Limb (tissue), 2 donors: ENCODE data around the gene TSSC4.

Experiments
- DNase-seq, 2 donors: peaks; one replicate each; pipeline ENCODE4 v3.0.0-alpha.2; 2016; ENCODE audit errors: extremely low spot score in 2 of 2

The TSSC4 gene

GRCh38 chr11:2386591-2386990 lies 14.0 kb upstream of the TSSC4 start:
- DNase-seq, result no peak

- no peak for DNase-seq
These were observed 13.1 kb upstream of the TSSC4 start for GRCh38 chr11:2387266-2387987.

DNA sequence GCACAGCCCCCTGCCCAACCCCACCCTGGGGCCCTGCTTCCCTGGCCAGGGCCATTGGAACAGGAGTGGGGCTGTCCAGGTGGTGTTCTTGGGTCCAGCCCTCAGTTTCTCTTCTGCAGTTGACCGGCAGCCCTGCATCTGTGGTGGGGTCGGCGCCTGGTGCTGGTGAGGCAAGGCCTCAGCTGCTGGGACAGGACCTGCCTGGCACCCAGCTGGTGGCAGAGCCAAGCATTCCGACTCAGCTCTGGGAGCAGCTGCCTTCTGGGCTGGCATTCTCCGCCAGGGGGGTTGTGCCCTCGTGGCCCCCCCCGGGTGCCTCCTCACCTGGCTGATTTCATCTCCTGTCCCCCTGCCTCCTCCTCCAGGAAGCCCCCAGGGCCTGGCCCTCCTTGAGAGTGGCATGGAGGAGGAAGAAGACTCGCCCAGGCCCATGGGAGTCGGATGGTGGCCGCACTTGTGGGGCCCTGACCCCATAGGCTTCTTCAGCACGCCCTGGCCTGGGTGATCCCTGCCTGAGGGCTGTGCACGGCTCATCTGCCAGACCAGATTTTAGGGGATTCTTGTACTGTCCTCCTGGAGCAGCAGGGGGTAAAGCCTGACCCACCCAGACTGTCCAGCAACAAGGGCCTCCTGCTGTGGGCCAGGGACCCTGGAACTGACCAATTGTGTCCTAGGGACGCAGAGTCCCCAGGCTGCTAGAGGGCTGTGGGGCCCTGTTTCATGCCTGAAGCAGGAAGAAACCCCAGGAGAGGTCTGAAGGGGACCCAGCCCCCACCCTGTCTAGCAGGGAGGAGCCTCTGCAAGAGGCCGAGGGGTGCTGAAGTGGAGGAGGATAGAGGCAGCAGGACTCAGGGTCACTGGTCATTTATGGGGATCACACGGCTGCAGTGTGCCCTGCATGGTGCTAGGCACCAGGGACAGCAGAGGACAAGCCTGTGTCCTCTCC lies 11.8 kb upstream of the TSSC4 start:
- no peak for DNase-seq

DNA sequence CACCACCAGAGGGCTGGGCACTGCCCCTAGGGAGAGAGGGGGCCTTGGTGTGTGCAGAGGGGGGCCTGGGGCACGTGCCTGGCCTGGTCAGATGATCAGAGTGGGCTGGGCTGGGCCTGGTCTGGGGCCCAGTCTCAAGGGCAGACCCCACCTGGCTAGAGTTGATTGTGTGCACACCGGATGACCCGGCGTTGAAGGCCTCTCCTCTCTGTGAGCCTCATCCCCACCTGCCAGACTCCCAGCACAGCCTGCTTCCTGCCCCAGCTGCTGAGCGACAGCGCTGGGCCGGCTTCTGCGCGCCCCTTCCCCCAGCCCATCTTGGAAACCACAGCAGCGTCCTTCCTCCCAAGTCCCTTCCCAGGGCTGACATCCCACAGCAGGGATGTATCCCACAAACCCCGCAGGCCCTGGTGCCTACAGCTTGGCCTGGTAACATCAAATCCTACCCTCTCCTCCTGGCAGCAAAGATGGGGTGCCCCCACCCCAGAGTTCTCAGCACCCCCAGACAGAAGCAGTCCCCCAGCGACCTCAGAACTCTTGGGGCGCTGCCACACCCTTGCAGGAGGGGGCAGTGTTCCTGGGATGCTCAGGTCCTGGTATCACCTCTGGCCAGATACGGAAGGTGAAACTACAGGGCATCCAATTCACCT lies 11.0 kb upstream of the TSSC4 start:
- no peak for DNase-seq

GRCh38 chr11:2390091-2390724 lies 10.3 kb upstream of the TSSC4 start:
- DNase-seq, result no peak

DNA sequence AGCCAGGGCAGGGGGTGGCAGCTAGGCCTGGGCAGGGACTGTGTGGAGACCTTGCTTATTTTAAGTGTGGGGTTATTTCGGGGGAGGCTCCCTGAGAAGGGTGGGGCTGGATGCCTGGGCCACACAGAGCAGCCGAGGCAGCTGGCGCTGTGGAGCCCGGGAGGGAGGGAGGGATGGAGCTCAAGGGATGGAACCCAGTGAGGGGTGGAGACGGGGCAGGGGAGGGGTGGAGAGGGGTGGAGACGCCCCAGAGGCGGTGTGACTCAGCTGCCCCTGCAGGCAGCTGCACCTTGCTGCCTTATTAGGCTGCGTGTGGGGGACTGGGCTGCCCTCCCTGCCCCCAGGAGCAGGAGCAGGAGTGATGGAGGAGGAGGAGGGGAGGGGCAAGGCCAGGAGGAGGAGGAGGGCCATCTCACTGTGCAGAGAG lies 9.8 kb upstream of the TSSC4 start:
- DNase-seq, result no peak

DNA sequence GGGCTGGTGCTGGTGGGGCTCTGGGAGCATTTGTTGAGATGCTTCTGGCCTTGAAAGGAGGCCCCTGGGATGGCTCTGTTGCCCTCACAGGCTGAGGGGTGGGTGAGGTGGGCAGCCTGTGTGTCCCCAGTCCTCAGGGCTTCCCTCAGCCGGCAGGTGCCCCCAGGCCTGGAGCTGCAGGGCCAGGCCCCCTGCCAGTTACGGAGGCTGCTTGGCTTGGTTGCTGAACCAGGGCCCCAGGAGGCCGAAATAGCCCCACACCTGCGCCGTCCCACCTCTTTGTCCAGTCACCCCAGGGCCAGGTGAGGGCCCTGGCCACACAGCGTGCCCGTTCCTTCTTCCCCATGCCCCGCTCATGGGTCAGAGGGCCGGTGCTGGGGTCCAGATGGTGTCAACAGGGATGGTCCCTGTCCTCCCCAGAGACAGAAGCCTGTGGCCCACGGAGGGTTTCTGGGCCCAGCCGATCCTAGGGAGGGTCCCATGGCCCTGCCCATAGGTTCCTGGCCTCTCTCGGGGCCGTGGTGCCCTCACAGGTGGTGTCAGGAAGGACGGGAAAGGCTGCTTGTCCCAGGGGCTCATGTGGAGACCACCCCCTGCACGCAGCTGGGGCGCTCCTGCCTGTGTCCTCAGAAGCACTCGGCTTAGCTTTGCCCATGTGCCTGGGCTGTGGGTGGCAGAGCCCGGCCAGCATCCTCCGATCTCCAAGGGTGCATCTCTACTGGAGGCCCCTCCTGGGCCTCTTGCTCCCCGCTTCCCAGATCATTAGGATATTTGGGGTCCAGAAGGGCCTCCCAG lies 9.2 kb upstream of the TSSC4 start:
- no peak for DNase-seq

- DNase-seq, result no peak
These were observed 8.2 kb upstream of the TSSC4 start for GRCh38 chr11:2392241-2392959.

GRCh38 chr11:2393111-2393868 lies 7.3 kb upstream of the TSSC4 start:
- no peak for DNase-seq

GRCh38 chr11:2393941-2394817 lies 6.4 kb upstream of the TSSC4 start:
- DNase-seq, result no peak

DNA sequence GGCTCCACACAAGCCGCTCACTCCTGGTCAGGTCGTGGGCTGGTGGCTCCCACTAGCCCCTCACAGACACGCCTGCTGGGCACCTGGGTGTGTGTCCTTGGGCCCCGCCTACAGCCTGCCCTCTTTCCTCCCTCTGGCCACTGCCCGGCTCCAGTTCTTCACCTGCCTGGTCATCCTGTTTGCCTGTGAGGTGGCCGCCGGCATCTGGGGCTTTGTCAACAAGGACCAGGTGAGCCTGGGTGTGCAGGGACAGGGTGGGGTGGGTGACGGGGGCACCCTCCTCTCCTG lies 5.8 kb upstream of the TSSC4 start:
- DNase-seq, result no peak

DNA sequence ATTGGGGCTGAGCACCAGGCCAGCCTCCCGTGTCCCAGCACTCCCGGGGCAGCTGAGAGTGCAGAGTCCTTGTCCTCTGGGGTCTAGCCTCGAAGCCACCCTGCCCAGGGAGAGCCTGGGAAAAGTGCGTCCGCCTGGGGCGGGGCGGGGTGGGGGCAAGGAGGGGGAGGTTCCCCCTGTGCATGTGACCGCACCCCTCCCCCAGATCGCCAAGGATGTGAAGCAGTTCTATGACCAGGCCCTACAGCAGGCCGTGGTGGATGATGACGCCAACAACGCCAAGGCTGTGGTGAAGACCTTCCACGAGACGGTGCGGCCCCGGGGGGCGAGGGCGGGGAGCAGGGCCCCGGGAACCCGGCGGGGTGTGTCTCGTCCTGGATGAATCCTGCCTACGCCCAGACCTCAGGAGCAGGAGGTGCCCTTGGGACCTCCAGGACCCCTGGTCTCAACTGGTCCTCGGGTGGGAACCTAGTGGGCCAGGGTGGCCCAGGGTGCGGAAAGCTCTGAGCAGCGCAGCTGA lies 5.3 kb upstream of the TSSC4 start:
- DNase-seq, result no peak

DNA sequence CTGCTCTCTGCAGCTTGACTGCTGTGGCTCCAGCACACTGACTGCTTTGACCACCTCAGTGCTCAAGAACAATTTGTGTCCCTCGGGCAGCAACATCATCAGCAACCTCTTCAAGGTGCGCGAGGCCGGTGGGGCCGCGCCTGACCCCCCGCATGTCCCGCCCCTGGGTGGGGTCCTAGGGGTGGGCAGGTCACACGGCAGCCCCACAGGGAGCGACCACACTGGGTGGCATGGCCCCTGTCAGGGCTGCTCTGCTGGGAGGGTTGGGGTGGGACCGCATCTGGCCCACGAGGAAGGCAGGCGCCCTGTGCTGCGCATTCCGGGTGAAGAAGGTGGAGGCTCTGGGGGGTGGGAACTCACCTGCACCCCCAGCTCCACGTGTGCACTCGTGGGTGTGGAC lies 4.7 kb upstream of the TSSC4 start:
- DNase-seq, result no peak

GRCh38 chr11:2396471-2396870 lies 4.1 kb upstream of the TSSC4 start:
- no peak for DNase-seq

- DNase-seq, result no peak
These were observed 3.5 kb upstream of the TSSC4 start for GRCh38 chr11:2397005-2397404.

DNA sequence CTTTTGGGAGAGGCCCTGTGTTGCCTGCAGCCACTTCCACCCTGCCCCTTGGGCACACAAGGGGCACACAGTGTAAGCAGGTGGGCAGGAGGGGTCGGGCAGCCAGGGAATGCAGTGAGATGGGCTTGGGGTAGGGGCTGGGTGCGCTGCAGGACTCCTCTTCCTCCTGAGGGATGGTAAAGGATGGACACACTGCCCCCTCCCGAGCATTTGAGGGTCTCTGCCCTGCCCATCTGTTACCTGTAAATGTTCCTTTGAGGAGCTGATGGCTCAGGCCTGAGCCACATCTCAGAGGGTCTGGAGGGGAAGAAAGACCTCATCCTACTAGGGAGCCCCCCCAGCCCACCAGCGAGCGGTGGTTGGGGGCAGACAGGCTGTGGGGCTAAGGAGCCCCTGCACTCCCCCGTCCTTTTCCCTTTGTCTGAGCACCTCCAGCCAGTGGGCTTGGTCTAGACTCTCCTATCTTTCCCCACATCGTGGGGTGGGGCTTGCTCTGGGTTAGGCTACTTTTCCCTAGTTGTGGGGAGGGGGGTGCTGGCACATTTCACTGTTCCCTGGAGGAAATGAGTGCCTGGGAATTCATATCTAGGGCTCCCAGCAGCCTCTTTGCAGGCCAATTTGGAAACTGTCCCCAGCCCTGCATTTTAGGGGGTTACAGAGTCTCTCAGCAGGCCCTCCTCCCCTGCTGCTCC lies 1.7 kb upstream of the TSSC4 start:
- DNase-seq, result no peak

- DNase-seq, result no peak
These were observed 972 bp upstream of the TSSC4 start for GRCh38 chr11:2399488-2400068.
